ENCODE results near the gene ISLR.

Gene ISLR

DNA sequence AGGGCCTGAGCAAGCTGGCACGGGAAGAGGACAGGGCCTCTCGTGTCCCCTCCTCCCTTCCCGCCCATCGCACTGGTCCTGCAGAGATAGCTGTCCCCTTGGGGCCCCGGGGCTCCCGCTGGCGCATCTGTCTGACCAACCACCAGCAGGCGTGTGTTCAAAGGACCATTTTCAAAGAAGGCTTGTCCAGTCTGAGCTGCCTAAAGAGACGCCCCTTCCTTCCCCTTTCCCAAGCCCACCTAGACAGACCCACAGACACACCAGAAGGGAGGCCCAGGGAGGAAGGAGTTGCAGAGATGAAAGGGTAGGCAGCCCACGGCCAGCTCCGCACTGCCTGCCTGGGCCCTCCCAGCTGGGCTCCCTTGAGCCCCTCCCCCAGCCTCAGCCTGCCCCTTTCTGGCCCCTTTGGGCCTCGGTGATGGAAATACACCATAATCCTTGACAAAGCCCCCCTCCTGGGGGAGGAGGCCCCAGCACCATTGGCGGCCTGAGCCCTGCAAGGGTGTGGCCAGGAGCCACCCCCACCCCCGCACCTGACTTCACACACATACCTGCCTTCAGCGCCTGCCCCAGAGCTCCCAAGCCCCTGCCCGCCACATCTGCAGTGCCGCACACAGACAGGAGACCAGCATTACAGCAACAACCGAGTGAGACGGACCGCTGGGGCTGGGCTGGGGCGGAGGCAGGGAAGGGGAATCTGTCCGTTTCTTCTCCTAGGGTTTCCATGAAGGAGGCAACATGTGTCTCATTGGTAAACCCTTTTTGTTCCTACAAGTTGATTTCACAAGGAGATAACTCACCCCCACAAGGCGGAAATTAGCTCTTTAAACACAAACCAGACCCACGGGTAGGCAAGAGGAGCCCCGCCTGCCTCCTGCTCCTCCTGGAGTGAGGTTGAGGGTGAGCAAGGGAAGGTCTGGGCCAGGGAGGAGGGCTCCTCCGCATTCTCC lies 29.2 kb downstream of the ISLR start, which contains the start of gene STRA6:
Gene STRA6, minus strand, starts transcription at position 336 of the 950 bp plus-strand sequence. CDS start 520 bp downstream, outside the sequence.
- no peak for TF ChIP-seq GATA3 (IDR thresholded peaks at IDR 0.05; ENCODE audit: low read depth, low read length)
- TF ChIP-seq GATA2 (IDR thresholded peaks at IDR 0.05; ENCODE audit: low read depth, low read length) = peak; percentile 53

DNA sequence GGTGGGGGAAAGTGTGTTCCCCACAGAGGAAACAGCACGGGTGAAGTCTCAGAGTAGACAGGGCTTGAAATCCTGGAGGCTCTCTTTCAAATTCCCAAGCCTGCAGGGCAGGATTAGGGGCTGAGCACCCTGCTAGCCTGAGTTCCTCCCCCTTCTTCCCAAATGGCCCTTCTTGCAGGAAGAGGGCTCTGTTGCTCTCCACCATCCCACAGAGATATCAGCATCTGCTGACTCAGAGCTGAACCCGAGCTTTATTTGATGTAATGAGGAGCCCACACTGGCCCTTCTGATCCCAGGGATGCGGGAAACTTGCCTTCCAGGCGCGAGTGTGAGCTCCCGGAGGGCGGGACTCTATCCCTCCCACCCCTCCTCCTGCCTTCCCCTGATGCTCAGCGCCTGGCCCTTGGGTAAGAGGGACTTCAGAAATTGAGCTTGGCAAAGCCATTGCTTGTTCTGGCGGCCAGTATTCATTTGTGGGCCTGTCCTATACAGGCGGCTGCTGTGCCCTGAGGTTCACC lies 30.5 kb downstream of the ISLR start:
- TF ChIP-seq GATA3 (IDR thresholded peaks at IDR 0.05; ENCODE audit: low read depth, low read length) (no peak), GATA2 (IDR thresholded peaks at IDR 0.05; ENCODE audit: low read depth, low read length) (no peak)

DNA sequence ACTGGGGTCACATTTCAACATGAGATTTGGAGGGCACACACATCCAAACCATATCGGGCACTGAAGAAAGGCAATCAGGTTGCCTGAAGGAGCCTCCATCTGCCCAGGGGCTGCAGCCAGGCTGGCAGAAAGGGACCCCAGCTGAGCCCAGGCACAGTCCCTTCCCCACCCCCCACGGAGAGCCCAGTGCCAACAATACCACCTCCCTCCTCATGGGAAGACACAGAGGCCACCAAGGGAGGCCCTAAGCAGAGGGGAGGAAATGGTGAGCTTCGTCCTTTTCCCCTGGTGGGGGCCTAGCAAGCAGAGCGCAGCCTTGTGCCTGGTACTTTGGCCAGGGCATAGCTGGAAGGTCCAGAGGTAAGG lies 32.1 kb downstream of the ISLR start:
- TF ChIP-seq GATA2 (IDR thresholded peaks at IDR 0.05; ENCODE audit: low read depth, low read length) (no peak), GATA3 (IDR thresholded peaks at IDR 0.05; ENCODE audit: low read depth, low read length) (no peak)

DNA sequence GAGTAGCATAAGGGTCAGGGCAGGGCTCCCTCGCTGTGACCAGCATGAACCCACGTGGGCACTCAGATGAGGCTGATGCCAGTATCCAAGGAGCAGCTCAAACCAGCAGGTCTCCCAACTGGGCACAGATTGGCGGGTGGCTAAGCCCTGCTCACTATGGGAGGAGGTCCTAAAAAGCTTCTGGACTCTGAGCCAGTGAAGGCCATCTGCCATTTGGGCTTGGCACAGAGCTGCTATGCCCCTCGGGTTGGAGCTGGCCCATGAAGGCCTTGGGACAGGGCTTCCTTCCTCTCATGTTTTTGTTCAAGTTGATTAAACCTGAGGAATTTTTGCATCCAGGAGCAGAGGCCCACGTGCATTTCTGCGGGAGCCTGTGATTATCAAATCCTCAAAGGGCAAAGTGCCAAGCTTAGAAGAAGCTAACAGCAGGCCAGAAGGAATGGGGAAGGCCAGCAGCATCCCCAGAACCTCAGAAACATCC lies 33.3 kb downstream of the ISLR start:
- TF ChIP-seq GATA2 (IDR thresholded peaks at IDR 0.05; ENCODE audit: low read depth, low read length) = no peak

DNA sequence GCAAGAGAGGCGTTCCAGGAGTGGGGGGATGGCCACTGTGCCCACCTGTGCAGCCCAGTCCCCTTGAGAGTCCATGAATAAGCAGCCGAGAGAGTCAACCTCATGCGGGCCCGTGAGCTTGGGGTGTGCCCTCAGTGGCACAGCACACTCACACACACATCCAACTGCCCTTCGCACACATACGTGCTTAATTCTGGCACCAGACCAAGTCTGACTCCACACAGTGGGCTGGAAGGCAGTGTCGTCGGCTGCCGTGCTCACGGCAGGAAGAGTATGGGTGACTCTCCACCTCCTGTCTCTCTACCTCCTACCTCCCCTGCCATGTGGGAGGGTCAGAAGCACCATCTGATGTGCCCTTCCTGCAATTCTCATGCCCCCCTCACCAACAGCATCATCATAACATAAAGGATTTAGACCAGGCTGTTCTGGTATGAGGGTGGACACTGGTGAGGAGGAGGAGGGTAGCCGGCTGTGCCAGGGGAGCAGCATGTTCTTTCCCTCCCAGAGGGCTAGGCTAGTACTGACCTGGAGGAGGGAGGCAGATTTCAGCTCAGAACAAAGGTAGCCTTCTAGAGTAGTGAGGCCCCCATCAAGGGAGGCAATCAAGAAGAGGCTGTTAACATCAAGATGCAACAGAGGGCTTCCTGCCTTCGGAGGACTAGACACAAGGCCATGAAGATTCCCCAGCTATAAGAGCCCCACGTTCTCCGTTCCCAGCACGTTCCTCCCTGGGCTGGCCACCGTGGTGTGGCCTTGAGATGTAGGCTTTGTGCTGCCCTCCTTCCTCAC lies 34.3 kb downstream of the ISLR start:
- TF ChIP-seq GATA2 (IDR thresholded peaks at IDR 0.05; ENCODE audit: low read depth, low read length) (no peak), GATA3 (IDR thresholded peaks at IDR 0.05; ENCODE audit: low read depth, low read length) (no peak)

DNA sequence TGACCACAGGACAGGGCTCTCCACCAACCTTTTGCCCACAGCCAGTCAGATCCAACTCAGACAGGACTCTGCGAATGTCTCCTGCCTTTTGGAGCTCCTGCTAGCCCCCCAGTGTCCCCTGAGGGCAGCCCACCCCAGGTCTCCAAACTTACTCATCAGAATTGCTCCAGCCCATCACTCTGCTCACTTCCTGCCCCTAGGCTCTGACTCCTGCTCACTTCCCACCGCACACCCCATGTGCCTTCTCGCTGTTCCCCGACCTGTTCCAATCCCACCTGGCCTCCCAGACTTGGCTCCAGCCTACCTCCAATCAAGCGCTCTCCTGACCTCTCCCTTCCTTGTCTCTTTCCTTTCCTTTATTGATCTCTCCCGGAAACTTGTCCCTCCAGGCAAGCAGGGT lies 35.0 kb downstream of the ISLR start:
- TF ChIP-seq GATA2 (IDR thresholded peaks at IDR 0.05; ENCODE audit: low read depth, low read length) (no peak), GATA3 (IDR thresholded peaks at IDR 0.05; ENCODE audit: low read depth, low read length) (no peak)

DNA sequence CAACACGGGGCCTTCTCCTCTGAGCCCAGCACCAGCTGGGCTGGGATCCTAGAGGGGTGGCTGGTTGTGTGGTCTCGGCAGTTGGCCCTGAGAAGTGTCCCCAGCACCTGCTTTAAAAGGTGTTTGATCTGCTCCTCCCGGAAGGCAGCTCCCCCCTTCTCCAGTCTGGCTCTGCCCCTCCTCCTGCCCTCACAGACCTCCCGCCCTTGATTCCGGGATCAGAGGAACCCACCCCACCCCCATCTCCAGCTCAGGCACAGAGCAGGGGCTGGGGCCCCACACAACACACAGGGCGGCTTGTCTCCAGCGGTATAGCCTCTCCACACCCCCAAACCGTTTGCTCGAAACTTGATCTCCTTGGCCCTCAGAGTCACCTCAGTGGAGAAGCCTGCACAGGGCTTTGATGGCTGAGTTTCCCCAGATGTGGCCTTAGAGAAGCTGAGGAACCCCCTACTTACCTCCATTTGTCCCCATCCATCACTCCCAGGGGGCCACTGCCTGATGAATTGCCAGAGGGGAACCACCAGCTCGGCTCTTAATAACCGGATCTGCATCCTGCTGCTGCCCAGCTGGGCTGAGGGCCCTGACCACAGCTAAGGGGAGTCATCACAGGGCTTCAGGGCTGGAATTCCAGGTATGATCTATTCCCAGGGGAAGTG lies 35.5 kb downstream of the ISLR start:
- TF ChIP-seq GATA3 (IDR thresholded peaks at IDR 0.05; ENCODE audit: low read depth, low read length) (no peak), GATA2 (IDR thresholded peaks at IDR 0.05; ENCODE audit: low read depth, low read length) (no peak)

DNA sequence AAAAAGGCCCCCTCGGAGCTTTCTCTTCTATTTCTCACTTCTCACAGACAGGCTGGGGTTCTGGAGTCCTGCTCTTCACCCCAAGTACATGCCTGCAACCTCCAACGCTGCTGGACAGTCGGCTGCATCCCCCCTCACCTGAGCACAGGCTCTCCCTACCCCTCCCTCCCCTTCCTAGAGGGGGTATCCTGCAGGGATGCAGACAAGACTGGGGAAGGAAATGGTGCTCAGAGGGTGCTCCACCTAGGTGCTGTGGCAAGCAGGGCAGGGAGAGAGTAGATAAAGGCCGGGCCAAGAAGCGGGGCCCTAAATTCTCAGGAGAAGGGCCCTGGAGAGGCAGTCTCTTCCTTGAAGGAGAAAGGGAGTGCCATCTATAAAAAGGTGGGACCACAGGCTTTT lies 36.0 kb downstream of the ISLR start:
- TF ChIP-seq GATA3 (IDR thresholded peaks at IDR 0.05; ENCODE audit: low read depth, low read length) = no peak
- TF ChIP-seq GATA2 (IDR thresholded peaks at IDR 0.05; ENCODE audit: low read depth, low read length) = no peak

DNA sequence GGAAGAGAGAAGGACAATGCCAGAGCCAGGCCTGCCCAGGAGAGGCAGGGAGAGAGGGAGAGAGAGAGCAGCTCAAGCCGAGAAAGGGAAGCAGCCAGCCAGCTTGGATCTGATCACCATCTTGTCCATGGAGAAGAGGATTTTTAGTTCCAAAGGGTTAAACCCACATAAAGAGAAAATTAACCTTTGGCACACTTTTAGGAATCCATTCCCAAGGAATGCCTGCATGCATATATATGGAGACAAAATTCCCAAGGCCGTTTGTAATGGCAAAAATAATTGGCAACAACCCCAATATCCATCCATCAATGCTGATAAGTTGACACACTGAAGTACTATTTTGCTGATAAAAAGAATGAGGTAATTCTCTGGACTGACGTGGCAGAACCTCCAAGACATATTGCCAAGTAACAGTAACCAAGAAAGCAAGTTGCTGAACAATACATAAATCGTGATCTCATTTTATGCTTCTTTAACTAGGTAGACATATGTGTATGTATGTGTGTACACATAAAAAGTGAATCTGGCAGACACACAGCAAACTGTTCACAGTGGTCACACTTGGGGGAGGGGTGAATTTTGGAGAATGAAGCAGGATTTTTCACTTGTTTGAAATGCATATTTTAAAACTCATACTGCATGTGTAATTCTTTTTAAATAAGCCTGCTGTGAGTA lies 36.6 kb downstream of the ISLR start:
- TF ChIP-seq GATA3 (IDR thresholded peaks at IDR 0.05; ENCODE audit: low read depth, low read length) = no peak
- TF ChIP-seq GATA2 (IDR thresholded peaks at IDR 0.05; ENCODE audit: low read depth, low read length) = no peak

DNA sequence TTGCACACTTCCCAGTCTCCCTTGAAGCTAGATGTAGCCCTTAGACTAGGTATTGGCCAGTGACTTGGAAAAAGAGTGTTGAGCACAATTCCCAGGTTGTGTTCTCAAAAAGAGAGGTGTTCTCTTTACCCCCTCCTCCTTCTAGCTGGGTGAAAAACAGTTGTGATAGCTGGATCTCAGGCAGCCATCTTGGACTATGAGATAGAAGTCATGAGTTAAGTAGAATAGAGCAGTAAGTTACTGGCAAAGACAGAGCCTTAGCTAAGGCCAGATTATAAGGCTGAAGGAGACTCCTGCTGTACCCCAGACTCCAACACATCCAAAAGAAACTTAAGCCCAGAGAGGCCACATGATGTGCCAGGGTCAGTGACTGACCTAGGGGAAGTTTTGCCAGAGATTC lies 37.2 kb downstream of the ISLR start:
- no peak for TF ChIP-seq GATA2 (IDR thresholded peaks at IDR 0.05; ENCODE audit: low read depth, low read length)
- no peak for TF ChIP-seq GATA3 (IDR thresholded peaks at IDR 0.05; ENCODE audit: low read depth, low read length)

DNA sequence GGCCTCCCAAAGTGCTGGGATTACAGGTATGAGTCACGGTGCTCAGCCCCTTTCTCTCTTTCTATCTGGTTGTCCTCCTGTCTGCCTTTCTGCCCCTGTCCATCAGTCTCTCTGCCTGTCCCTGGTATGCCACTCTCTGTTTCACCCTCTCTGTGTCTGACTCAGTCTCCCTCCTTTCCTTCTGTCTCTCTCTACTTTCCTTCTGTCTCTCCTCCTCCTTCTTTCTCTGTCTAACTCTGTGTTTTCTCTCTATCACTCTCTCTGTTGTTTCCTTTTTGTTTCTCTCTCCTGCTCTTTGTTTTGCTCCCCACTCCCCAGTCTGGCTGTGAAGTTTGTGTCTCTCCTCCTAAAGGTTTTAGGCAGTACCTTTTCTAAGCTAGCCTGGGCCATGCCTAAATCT lies 38.1 kb downstream of the ISLR start:
- no peak for TF ChIP-seq GATA3 (IDR thresholded peaks at IDR 0.05; ENCODE audit: low read depth, low read length)
- TF ChIP-seq GATA2 (IDR thresholded peaks at IDR 0.05; ENCODE audit: low read depth, low read length) = no peak

DNA sequence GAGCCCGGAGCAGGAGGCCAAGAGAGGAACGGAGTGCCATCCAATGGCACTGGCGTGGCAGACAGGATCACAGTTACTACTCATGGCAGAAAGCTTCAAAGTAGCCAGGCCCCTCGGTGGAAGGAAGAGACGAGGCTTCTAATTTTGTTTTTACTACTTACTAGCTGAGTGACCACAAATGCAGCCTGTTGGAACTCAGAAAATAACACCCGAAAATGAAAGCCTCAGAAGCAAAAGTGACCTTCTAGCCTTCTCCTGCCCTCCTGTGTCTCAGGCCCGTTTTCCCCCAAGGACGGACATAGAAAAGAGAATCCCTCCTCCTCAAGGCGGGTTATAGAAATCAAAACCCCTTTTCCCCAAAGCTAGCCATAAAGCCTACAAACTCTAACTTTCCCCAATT lies 39.0 kb downstream of the ISLR start:
- TF ChIP-seq GATA2 (IDR thresholded peaks at IDR 0.05; ENCODE audit: low read depth, low read length) (no peak), GATA3 (IDR thresholded peaks at IDR 0.05; ENCODE audit: low read depth, low read length) (no peak)

DNA sequence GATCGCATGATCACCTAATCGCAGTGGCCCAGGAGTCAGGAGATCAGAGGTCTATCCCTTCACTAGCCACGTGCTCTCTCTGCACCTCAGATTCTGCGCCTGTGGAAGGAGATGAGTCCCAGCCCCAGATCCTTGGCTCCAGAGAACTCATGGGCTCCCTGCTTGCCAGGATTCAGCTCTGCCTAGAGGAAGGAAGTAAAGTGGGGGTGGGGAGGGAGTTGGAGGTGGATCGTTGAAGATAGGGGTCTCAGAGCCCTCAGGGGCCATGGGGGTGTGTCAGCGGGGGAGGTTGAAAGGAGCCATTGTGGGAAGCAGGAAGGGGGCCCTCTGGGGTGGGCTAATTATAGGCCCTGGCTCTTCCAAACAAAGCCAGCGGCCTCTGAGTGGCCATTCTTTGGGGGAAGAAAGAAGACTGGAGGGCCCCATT lies 40.4 kb downstream of the ISLR start:
- TF ChIP-seq GATA2 (IDR thresholded peaks at IDR 0.05; ENCODE audit: low read depth, low read length) = no peak
